Stimulated activated CD4-positive, alpha-beta T cell treated with anti-CD3 and anti-CD28 coated beads, Interleukin-4, amount 100 ng/mL, for 48 hours (primary cell): ENCODE results near the gene EVX1.

Experiments used
- DNase-seq, 2 donors: peaks; one replicate each; pipeline ENCODE4 v3.0.0-alpha.2; 2020; ENCODE audit warnings: low read depth in 2 of 2

The EVX1 gene

GRCh38 chr7:27249724-27250556, 7.3 kb downstream of the EVX1 start:
- DNase-seq, result no peak

- no peak for DNase-seq
These were observed 8.0 kb downstream of the EVX1 start for GRCh38 chr7:27250557-27251070.

GRCh38 chr7:27251136-27251651, 8.6 kb downstream of the EVX1 start:
- no peak for DNase-seq

GRCh38 chr7:27251652-27252590, 9.3 kb downstream of the EVX1 start:
- no peak for DNase-seq

- no peak for DNase-seq
These were observed 12.0 kb downstream of the EVX1 start for GRCh38 chr7:27254625-27255024.

GRCh38 chr7:27260211-27260610, 17.6 kb downstream of the EVX1 start:
- DNase-seq, result no peak

GRCh38 chr7:27262121-27262520, 19.5 kb downstream of the EVX1 start:
- DNase-seq, result no peak

GRCh38 chr7:27263781-27264180, 21.2 kb downstream of the EVX1 start:
- DNase-seq, result no peak

- DNase-seq, result no peak
These were observed 26.9 kb downstream of the EVX1 start for GRCh38 chr7:27269455-27269854.

GRCh38 chr7:27271384-27271783, 28.8 kb downstream of the EVX1 start:
- no peak for DNase-seq

GRCh38 chr7:27277628-27278027, 35.0 kb downstream of the EVX1 start:
- no peak for DNase-seq

- DNase-seq, result no peak
These were observed 41.0 kb downstream of the EVX1 start for GRCh38 chr7:27283558-27283957.

GRCh38 chr7:27295236-27295635, 52.6 kb downstream of the EVX1 start:
- no peak for DNase-seq

GRCh38 chr7:27297356-27297755, 54.8 kb downstream of the EVX1 start:
- DNase-seq, result no peak
